Astrocyte of the spinal cord (primary cell): ENCODE data around the gene HFM1.
"Not testable (repeated sequence)": the region's sequence is repeated elsewhere in the genome, so short reads cannot be mapped to it uniquely, and the experiment has no call there.

ENCODE experiments used
- DNase-seq: peaks from one replicate; pipeline ENCODE4 v3.0.0; 2011; ENCODE audit warnings: low read depth, low spot score
- H3K4me3 ChIP-seq: 2 replicates; pipeline ENCODE4 v1.5.1; 2011; ENCODE audit warnings: low read depth, mild to moderate bottlenecking, low read length, moderate library complexity
- in situ Hi-C: cut with HindIII; loops from 2 replicates; pipeline ENCODE4 v1.10.0; 2017; ENCODE audit warnings: low sequenced_read_pairs
- TF ChIP-seq, protein P1 (sequence below): IDR thresholded peaks from 2 replicates; pipeline ENCODE4 v1.5.1; 2012; ENCODE audit warnings: low read depth, mild to moderate bottlenecking, low read length, inconsistent platforms

The HFM1 gene

DNA sequence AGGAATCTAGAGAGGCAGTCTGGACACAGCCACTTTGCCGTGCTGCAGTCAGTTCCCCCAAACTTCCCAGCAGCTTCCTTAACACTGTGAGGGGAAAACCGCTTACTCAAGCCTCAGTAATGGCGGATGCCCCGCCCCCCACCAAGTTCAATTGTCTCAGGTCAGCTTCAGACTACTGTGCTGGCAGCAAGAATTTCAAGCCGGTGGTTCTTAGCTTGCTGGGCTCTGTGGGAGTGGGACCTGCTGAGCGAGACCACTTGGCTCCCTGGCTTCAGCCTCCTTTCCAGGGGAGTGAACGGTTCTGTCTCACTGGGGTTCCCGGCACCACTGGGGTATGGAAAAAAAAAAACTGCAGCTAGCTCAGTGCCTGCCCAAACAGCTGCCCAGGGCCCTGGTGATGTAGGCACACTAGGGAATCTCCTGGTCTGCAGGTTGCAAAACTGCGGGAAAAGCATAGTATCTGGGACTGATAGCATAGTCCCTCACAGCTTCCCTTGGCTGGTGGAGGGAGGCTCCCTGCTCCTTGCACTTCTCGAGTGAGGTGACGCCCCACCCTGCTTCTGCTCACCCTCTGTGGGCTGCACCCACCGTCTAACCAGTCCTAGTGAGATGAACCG, 23.7 kb upstream of the HFM1 start:
- DNase-seq: no peak
- in situ Hi-C loops: no loop called here
- TF ChIP-seq, protein P1, sequence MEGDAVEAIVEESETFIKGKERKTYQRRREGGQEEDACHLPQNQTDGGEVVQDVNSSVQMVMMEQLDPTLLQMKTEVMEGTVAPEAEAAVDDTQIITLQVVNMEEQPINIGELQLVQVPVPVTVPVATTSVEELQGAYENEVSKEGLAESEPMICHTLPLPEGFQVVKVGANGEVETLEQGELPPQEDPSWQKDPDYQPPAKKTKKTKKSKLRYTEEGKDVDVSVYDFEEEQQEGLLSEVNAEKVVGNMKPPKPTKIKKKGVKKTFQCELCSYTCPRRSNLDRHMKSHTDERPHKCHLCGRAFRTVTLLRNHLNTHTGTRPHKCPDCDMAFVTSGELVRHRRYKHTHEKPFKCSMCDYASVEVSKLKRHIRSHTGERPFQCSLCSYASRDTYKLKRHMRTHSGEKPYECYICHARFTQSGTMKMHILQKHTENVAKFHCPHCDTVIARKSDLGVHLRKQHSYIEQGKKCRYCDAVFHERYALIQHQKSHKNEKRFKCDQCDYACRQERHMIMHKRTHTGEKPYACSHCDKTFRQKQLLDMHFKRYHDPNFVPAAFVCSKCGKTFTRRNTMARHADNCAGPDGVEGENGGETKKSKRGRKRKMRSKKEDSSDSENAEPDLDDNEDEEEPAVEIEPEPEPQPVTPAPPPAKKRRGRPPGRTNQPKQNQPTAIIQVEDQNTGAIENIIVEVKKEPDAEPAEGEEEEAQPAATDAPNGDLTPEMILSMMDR: no peak
- H3K4me3 ChIP-seq: no peak overlapping the region

DNA sequence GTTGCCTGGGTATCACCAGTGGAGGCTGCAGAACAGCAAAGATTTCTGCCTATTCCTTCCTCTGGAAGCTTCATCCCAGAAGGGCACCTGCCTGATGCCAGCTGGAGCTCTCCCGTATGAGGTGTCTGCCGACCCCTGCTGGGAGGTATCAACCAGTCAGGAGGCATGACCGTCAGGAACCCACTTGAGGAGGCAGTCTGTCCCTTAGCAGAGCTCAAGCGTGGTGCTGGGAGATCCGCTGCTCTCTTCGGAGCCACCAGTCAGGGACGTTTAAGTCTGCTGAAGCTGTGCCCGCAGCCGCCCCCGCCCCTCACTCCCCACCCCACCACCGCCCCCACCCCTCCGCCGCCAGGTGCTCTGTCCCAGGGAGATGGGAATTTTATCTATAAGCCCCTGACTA, 23.1 kb upstream of the HFM1 start:
- in situ Hi-C loops: no loop called here
- H3K4me3 ChIP-seq: no peak overlapping the region
- DNase-seq: no peak
- TF ChIP-seq, protein P1: no peak

DNA sequence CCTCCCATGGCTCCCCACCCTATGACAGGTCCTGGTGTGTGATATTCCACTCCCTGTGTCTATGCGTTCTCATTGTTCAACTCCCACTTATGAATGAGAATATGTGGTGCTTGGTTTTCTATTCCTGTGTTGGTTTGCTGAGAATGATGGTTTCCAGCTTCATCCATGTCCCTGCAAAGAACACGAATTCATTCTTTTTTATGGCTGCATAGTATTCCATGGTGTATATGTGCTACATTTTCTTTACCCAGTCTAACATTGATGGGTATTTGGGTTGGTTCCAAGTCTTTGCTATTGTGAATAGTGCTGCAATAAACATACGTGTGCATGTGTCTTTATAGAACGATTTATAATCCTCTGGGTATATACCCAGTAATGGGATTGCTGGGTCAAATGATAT, 17.9 kb upstream of the HFM1 start:
- DNase-seq, in situ Hi-C loops, H3K4me3 ChIP-seq: not testable (repeated sequence)

DNA sequence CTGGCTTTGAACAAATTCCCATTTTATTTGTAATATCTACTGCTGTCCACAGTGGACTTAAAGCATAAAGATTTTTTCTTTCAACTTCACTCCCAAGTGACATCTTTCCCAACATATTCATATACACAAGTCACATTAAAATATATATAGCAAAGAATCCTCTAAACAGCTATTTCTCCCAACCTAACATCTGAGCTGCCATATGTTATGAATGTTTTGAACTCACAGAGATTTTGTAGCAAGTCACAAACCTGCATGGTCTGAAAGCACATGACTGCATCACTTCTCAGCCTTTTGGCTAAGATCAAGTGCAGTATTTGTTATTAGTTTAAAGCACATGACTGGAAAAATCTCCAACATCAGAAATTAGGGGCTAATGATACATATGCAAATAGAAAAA, 7.7 kb upstream of the HFM1 start:
- in situ Hi-C loops: no loop called here
- no peak overlapping the region for H3K4me3 ChIP-seq
- DNase-seq: no peak
- TF ChIP-seq, protein P1: no peak

DNA sequence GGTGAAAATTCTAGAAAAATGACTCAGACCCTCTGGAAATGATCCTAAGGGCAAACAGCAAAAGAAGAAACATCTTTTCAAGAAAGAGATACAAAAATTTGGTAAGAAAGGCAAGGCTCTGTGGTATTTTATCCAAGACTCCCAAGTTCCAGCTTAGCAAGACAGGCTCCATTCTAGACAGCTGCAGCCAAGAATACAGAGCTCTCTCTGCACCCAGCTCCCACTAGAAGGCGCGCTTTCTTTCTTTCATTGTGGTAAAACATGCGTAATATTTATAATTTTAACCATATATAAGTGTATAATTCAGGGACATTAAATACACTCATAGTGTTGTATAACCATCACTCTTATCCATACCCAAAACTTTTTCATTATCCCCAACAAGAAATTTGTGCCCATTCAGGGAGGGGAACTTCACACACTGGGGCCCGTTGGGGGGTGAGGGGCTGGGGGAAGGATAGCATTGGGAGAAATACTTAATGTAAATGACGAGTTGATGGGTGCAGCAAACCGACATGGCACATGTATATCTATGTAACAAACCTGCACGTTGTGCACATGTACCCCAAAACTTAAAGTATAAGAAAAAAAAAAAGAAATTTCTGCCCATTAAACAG, 2.2 kb upstream of the HFM1 start:
- in situ Hi-C loops: no loop called here
- TF ChIP-seq, protein P1: peak; percentile 38
- no peak for DNase-seq

DNA sequence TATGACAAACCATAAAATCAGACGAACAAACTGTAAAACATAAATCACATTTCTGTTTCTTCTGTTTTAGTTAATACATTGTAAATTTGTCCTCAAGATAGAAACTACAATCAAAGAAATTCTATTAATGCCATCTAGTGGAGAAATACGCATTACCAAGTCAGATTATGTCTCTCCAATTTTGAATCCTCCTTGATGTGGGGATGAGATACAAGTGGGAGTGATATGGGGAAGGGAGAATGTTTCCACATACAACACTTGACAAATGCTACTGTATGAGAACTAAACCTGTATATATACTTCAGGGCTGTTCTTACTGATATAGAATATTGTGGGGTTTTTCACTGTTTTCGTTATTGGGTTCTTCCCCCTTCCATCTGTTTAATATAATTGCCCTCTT, 2.6 kb downstream of the HFM1 start:
- in situ Hi-C loops: no loop called here
- TF ChIP-seq, protein P1: peak; percentile 40
- DNase-seq: peak; percentile 34
- no peak overlapping the region for H3K4me3 ChIP-seq

More for the DNA sequence above, 2.2 kb upstream of the HFM1 start:
- H3K4me3 ChIP-seq: no peak overlapping the region

DNA sequence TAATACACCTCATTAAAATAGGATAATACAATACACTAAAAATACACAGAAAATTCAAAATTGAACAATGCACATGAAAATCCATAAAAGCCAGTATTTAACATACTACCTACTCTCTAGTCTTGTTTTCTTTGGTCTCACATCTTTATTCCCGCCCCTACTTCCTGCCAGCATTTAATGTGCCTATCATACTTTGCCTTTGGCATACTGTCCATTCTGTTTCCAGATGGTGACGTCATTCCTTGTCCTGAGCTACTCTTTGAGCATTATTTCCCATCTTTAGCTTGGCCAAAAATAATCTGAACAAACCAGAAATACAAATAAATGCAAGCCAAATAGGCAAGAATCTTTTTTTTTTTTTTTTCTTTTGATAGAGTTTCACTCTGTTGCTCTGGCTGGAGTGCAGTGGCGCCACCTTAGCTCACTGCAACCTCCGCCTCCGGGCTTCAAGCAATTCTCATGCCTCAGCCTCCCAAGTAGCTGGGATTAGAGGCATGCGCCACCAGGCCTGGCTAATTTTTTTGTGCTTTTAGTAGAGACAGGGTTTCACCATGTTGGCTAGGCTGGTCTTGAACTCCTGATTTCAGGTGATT, 4.4 kb downstream of the HFM1 start:
- in situ Hi-C loops: no loop called here
- no peak overlapping the region for H3K4me3 ChIP-seq
- TF ChIP-seq, protein P1: no peak
- no peak for DNase-seq
